Measurements from ENCODE around the gene PPFIA3. TPM values are rescaled to one million over a fixed set of nuclear protein-coding genes. Genes with fewer than 3 reads are reported as not detected.
A peak's percentile ranks its signal among the peaks of the same experiment; 100 is the strongest.

PPFIA3 gene
- total and polyA plus RNA-seq, 5 donors from 2014 or later: 0.11 to 2.6 (median 0.17) TPM; not detected in 1

GRCh38 chr19:49128545-49129237, 9.3 kb downstream of the PPFIA3 start:
- Histone ChIP-seq H3K36me3 (ENCODE audit: control insufficient read depth, insufficient read depth, low read length) (no peaks in the 10 kb centered on the region), H3K27ac (ENCODE audit: insufficient read depth, low read length, poor library complexity, severe bottlenecking) (no peak overlapping the region), H3K4me3 (ENCODE audit: low read depth, low read length) (no peak overlapping the region), H3K9me3 (ENCODE audit: control insufficient read depth in 2 of 2, low read length in 2 of 2) (no peaks in the 10 kb centered on the region), H3K4me1 (ENCODE audit: control insufficient read depth, insufficient read depth, low read length, poor library complexity, severe bottlenecking) (peaks cover 18% of the 10 kb centered on the region), H3K27me3 (ENCODE audit: control insufficient read depth, insufficient read depth, low read length) (no peaks in the 10 kb centered on the region)
- peaks cover 0 to 3% (median 0%) of the 10 kb centered on the region in 7 donors for H3K9me3 Mint-ChIP-seq
- H3K27me3 Mint-ChIP-seq: peaks cover 16% of the 10 kb centered on the region
- ATAC-seq (ENCODE audit: low read depth in 2 of 2): no peak
- peak overlapping the region; percentile 56 to 92 (median 84) for H3K4me3 Mint-ChIP-seq
- H3K27ac Mint-ChIP-seq: peak overlapping the region in 2 of 3 donors; percentile 77 to 78
- no peak for DNase-seq
- no peaks in the 10 kb centered on the region for H3K36me3 Mint-ChIP-seq
- peaks cover 0 to 28% (median 8%) of the 10 kb centered on the region in 4 donors for H3K4me1 Mint-ChIP-seq

DNA sequence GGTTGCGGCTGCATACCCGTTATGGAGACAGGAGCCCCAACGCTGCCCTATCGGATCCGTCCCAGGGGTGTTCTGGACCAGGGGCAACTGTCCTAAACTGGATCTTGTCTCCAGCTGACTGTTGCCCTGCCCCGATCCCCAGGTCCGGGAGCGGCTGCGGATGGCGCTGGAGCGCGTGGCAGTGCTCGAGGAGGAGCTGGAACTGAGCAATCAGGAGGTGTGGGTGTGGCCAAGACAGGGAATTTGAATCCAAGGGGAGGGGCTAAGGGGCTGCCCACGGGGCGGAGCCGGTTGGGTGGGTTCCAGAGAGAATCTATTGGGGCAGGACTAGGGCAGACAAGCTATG, 9.9 kb downstream of the PPFIA3 start:
- no peak for ATAC-seq (ENCODE audit: low read depth in 2 of 2)
- H3K27ac Mint-ChIP-seq: peak overlapping the region in 1 of 3 donors; percentile 2

DNA sequence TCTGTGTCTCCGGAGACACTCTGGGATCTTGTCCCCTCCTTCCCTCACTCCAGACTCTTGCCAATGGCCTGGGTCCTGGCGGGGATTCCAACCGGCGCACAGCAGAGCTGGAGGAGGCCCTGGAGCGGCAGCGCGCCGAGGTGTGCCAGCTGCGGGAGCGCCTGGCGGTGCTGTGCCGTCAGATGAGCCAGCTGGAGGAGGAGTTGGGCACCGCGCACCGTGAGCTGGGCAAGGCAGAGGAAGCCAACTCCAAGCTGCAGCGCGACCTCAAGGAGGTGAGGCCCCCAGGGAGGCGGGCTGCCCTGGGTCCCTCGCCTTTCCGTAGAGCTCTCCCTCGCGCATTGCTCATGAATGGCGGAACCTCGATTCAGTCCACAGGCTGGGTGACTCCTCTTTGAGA, 11.0 kb downstream of the PPFIA3 start:
- ATAC-seq (ENCODE audit: low read depth in 2 of 2) (no peak), DNase-seq (no peak)
- Mint-ChIP-seq H3K27ac (no peak overlapping the region), H3K4me3 (no peak overlapping the region), H3K9me3 (peaks cover 0 to 3% (median 0%) of the 10 kb centered on the region in 7 donors), H3K36me3 (no peaks in the 10 kb centered on the region), H3K27me3 (peaks cover 20% of the 10 kb centered on the region), H3K4me1 (peaks cover 0 to 30% (median 8%) of the 10 kb centered on the region in 4 donors)
- H3K36me3 ChIP-seq (ENCODE audit: control insufficient read depth, insufficient read depth, low read length): no peaks in the 10 kb centered on the region
- peaks cover 4% of the 10 kb centered on the region for H3K27me3 ChIP-seq (ENCODE audit: control insufficient read depth, insufficient read depth, low read length)
- H3K27ac ChIP-seq (ENCODE audit: insufficient read depth, low read length, poor library complexity, severe bottlenecking): no peak overlapping the region
- H3K4me1 ChIP-seq (ENCODE audit: control insufficient read depth, insufficient read depth, low read length, poor library complexity, severe bottlenecking): peaks cover 23% of the 10 kb centered on the region
- H3K4me3 ChIP-seq (ENCODE audit: low read depth, low read length): no peak overlapping the region
- H3K9me3 ChIP-seq (ENCODE audit: control insufficient read depth in 2 of 2, low read length in 2 of 2): no peaks in the 10 kb centered on the region

More for the DNA sequence above, 9.9 kb downstream of the PPFIA3 start:
- Histone ChIP-seq H3K4me1 (ENCODE audit: control insufficient read depth, insufficient read depth, low read length, poor library complexity, severe bottlenecking) (peaks cover 23% of the 10 kb centered on the region), H3K36me3 (ENCODE audit: control insufficient read depth, insufficient read depth, low read length) (no peaks in the 10 kb centered on the region), H3K27ac (ENCODE audit: insufficient read depth, low read length, poor library complexity, severe bottlenecking) (no peak overlapping the region), H3K4me3 (ENCODE audit: low read depth, low read length) (no peak overlapping the region), H3K9me3 (ENCODE audit: control insufficient read depth in 2 of 2, low read length in 2 of 2) (no peaks in the 10 kb centered on the region), H3K27me3 (ENCODE audit: control insufficient read depth, insufficient read depth, low read length) (peaks cover 3% of the 10 kb centered on the region)
- no peak for DNase-seq
- H3K27me3 Mint-ChIP-seq: peaks cover 20% of the 10 kb centered on the region
- H3K4me1 Mint-ChIP-seq: peaks cover 0 to 30% (median 8%) of the 10 kb centered on the region in 4 donors
- peak overlapping the region in 3 of 4 donors; percentile 72 to 89 (median 80) for H3K4me3 Mint-ChIP-seq
- peaks cover 0 to 3% (median 0%) of the 10 kb centered on the region in 7 donors for H3K9me3 Mint-ChIP-seq
- H3K36me3 Mint-ChIP-seq: no peaks in the 10 kb centered on the region

DNA sequence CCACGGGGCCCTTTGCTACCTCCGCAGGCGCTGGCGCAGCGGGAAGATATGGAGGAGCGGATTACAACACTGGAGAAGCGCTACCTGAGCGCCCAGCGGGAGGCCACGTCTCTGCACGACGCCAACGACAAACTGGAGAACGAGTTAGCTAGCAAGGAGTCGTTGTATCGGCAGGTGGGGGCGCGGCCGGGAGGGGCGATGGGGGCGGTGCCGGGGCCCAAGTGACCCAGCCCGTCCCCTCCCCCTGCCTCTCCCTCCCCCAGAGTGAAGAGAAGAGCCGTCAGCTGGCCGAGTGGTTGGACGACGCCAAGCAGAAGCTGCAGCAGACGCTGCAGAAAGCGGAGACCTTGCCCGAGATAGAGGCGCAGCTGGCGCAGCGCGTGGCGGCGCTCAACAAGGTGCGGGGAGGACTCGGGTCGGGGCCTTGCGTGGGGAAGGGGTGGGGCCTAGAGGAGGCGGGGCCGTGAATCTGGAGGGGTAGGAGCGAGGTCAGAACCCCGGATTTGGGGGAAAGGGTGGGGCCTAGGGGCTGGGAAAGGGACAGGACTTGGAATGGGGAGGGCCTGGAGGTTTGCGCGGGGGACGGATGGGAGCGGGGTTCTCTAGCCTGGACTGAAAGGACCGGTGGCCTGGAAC, 13.7 kb downstream of the PPFIA3 start:
- Mint-ChIP-seq H3K9me3 (peaks cover 0 to 3% (median 0%) of the 10 kb centered on the region in 7 donors), H3K27ac (peak overlapping the region in 1 of 3 donors; percentile 60), H3K4me1 (peaks cover 0 to 24% (median 6%) of the 10 kb centered on the region in 4 donors), H3K36me3 (no peaks in the 10 kb centered on the region), H3K4me3 (peak overlapping the region; percentile 22 to 70 (median 46)), H3K27me3 (peaks cover 20% of the 10 kb centered on the region)
- Histone ChIP-seq H3K36me3 (ENCODE audit: control insufficient read depth, insufficient read depth, low read length) (no peaks in the 10 kb centered on the region), H3K4me1 (ENCODE audit: control insufficient read depth, insufficient read depth, low read length, poor library complexity, severe bottlenecking) (peaks cover 16% of the 10 kb centered on the region), H3K27me3 (ENCODE audit: control insufficient read depth, insufficient read depth, low read length) (peaks cover 4% of the 10 kb centered on the region), H3K27ac (ENCODE audit: insufficient read depth, low read length, poor library complexity, severe bottlenecking) (no peak overlapping the region), H3K9me3 (ENCODE audit: control insufficient read depth in 2 of 2, low read length in 2 of 2) (no peaks in the 10 kb centered on the region), H3K4me3 (ENCODE audit: low read depth, low read length) (no peak overlapping the region)
- DNase-seq (no peak), ATAC-seq (ENCODE audit: low read depth in 2 of 2) (no peak)

GRCh38 chr19:49133621-49134454, 14.5 kb downstream of the PPFIA3 start:
- Mint-ChIP-seq H3K4me3 (peak overlapping the region in 3 of 4 donors; percentile 29 to 70 (median 47)), H3K27me3 (peaks cover 20% of the 10 kb centered on the region), H3K4me1 (peaks cover 0 to 17% (median 1%) of the 10 kb centered on the region in 4 donors), H3K9me3 (peaks cover 0 to 3% (median 0%) of the 10 kb centered on the region in 7 donors), H3K36me3 (no peaks in the 10 kb centered on the region), H3K27ac (no peak overlapping the region)
- H3K27me3 ChIP-seq (ENCODE audit: control insufficient read depth, insufficient read depth, low read length): peaks cover 4% of the 10 kb centered on the region
- H3K9me3 ChIP-seq (ENCODE audit: control insufficient read depth in 2 of 2, low read length in 2 of 2): no peaks in the 10 kb centered on the region
- no peak overlapping the region for H3K27ac ChIP-seq (ENCODE audit: insufficient read depth, low read length, poor library complexity, severe bottlenecking)
- H3K4me1 ChIP-seq (ENCODE audit: control insufficient read depth, insufficient read depth, low read length, poor library complexity, severe bottlenecking): peaks cover 12% of the 10 kb centered on the region
- no peaks in the 10 kb centered on the region for H3K36me3 ChIP-seq (ENCODE audit: control insufficient read depth, insufficient read depth, low read length)
- H3K4me3 ChIP-seq (ENCODE audit: low read depth, low read length): no peak overlapping the region
- DNase-seq (peak in 2 of 3 donors; percentile 36 to 49), ATAC-seq (ENCODE audit: low read depth in 2 of 2) (no peak)

DNA sequence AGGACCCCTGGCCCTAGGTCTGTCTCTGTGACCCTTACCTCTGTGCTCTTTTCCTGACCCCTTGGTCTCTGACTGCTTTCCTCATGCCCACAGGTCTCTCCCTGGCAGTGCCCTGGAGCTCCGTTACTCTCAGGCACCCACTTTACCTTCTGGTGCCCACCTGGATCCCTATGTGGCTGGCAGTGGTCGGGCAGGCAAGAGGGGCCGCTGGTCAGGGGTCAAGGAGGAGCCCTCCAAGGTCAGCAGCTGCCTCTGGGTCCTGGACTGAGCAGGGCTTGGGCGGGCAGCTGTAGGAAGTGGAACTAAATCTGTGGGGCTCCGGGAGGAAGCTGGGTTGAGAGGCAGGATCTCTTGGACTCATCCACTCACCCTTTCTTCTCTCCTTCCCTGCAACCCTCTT, 16.3 kb downstream of the PPFIA3 start:
- Mint-ChIP-seq H3K4me3 (peak overlapping the region in 1 of 4 donors; percentile 7), H3K27me3 (peaks cover 11% of the 10 kb centered on the region), H3K9me3 (peaks cover 0 to 2% (median 0%) of the 10 kb centered on the region in 7 donors), H3K36me3 (no peaks in the 10 kb centered on the region), H3K27ac (no peak overlapping the region), H3K4me1 (peaks cover 0 to 8% (median 0%) of the 10 kb centered on the region in 4 donors)
- Histone ChIP-seq H3K4me3 (ENCODE audit: low read depth, low read length) (no peak overlapping the region), H3K4me1 (ENCODE audit: control insufficient read depth, insufficient read depth, low read length, poor library complexity, severe bottlenecking) (peaks cover 11% of the 10 kb centered on the region), H3K27me3 (ENCODE audit: control insufficient read depth, insufficient read depth, low read length) (peaks cover 4% of the 10 kb centered on the region), H3K27ac (ENCODE audit: insufficient read depth, low read length, poor library complexity, severe bottlenecking) (no peak overlapping the region), H3K9me3 (ENCODE audit: control insufficient read depth in 2 of 2, low read length in 2 of 2) (no peaks in the 10 kb centered on the region), H3K36me3 (ENCODE audit: control insufficient read depth, insufficient read depth, low read length) (no peaks in the 10 kb centered on the region)
- ATAC-seq (ENCODE audit: low read depth in 2 of 2): no peak
- DNase-seq: no peak

GRCh38 chr19:49136771-49137171, 17.4 kb downstream of the PPFIA3 start:
- Histone ChIP-seq H3K27ac (ENCODE audit: insufficient read depth, low read length, poor library complexity, severe bottlenecking) (no peak overlapping the region), H3K36me3 (ENCODE audit: control insufficient read depth, insufficient read depth, low read length) (no peaks in the 10 kb centered on the region), H3K4me3 (ENCODE audit: low read depth, low read length) (no peak overlapping the region), H3K9me3 (ENCODE audit: control insufficient read depth in 2 of 2, low read length in 2 of 2) (no peaks in the 10 kb centered on the region), H3K4me1 (ENCODE audit: control insufficient read depth, insufficient read depth, low read length, poor library complexity, severe bottlenecking) (peaks cover 11% of the 10 kb centered on the region), H3K27me3 (ENCODE audit: control insufficient read depth, insufficient read depth, low read length) (peaks cover 4% of the 10 kb centered on the region)
- Mint-ChIP-seq H3K4me1 (peaks cover 0 to 11% (median 1%) of the 10 kb centered on the region in 4 donors), H3K27me3 (peaks cover 12% of the 10 kb centered on the region), H3K36me3 (no peaks in the 10 kb centered on the region), H3K9me3 (peaks cover 0 to 2% (median 0%) of the 10 kb centered on the region in 7 donors), H3K4me3 (no peak overlapping the region), H3K27ac (no peak overlapping the region)
- no peak for DNase-seq
- ATAC-seq (ENCODE audit: low read depth in 2 of 2): no peak
